WTC11 (cell line): ENCODE measurements around the gene TMEM235. TPM values are rescaled to one million over a fixed set of nuclear protein-coding genes. Genes with fewer than 3 reads are reported as not detected.
A peak's percentile ranks its signal among the peaks of the same experiment; 100 is the strongest.

Experiments used
- ATAC-seq: fragments of 200-7000 bp; cut with Tn5 transposase; 2 replicates; pipeline ENCODE4 v1.10.0; 2021; ENCODE audit warnings: mild to moderate bottlenecking, moderate library complexity
- CTCF ChIA-PET: fragments of 300-600 bp; sonication (Branson Sonifier 250); formaldehyde crosslinking; loops from one replicate; lab custom pipeline; 2021; ENCODE audit warnings: antibody characterized with exemption; lab: Charles Lee
- POLR2A ChIA-PET: fragments of 350-600 bp; sonication (Branson Sonifier 250); formaldehyde crosslinking; loops from one replicate; lab custom pipeline; 2021; ENCODE audit warnings: antibody characterized with exemption; lab: Charles Lee
- DNase-seq: peaks from one replicate; pipeline ENCODE4 v3.0.0; 2021; ENCODE audit warnings: low spot score
- H3K27ac Mint-ChIP-seq: 2 replicates; pipeline ENCODE4 v1.8.0; 2021; ENCODE audit warnings: mixed read lengths
- H3K27me3 Mint-ChIP-seq: 2 replicates; pipeline ENCODE4 v1.8.0; 2021; ENCODE audit warnings: low read depth, mild to moderate bottlenecking, moderate library complexity, mixed read lengths
- H3K36me3 Mint-ChIP-seq: 2 replicates; pipeline ENCODE4 v1.8.0; 2021; ENCODE audit warnings: mixed read lengths
- H3K4me1 Mint-ChIP-seq: 2 replicates; pipeline ENCODE4 v1.8.0; 2022; ENCODE audit warnings: mixed read lengths
- H3K4me3 Mint-ChIP-seq: 2 replicates; pipeline ENCODE4 v1.8.0; 2021; ENCODE audit warnings: mild to moderate bottlenecking, moderate library complexity, mixed read lengths
- H3K9me3 Mint-ChIP-seq: 2 replicates; pipeline ENCODE4 v1.8.0; 2021; ENCODE audit warnings: mixed read lengths
- CREM ChIP-seq: sonication (generic); formaldehyde crosslinking; IDR thresholded peaks from 2 replicates; pipeline ENCODE4 v1.8.1; 2022; ENCODE audit warnings: mild to moderate bottlenecking, missing genetic modification reagents, moderate library complexity
- ESRRA ChIP-seq: sonication (generic); formaldehyde crosslinking; IDR thresholded peaks from 2 replicates; pipeline ENCODE4 v1.8.1; 2022; ENCODE audit warnings: mild to moderate bottlenecking, missing genetic modification reagents, borderline replicate concordance
- MXD4 ChIP-seq: fragments of 250-450 bp; sonication (Bioruptor Pico); IDR thresholded peaks from 2 replicates; pipeline ENCODE4 v1.8.0; 2021; ENCODE audit warnings: mild to moderate bottlenecking, moderate library complexity, borderline replicate concordance
- NR1H2 ChIP-seq: sonication (generic); formaldehyde crosslinking; IDR thresholded peaks from 2 replicates; pipeline ENCODE4 v1.9.0; 2021; ENCODE audit warnings: mild to moderate bottlenecking, moderate library complexity, missing genetic modification reagents
- PRRX2 ChIP-seq: fragments of 250-450 bp; sonication (Bioruptor Pico); IDR thresholded peaks from 2 replicates; pipeline ENCODE4 v1.8.0; 2021; ENCODE audit warnings: mild to moderate bottlenecking
- TEAD4 ChIP-seq: sonication (generic); formaldehyde crosslinking; IDR thresholded peaks from 2 replicates; pipeline ENCODE4 v1.8.0; 2022; ENCODE audit warnings: mild to moderate bottlenecking, missing genetic modification reagents
- ZBTB21 ChIP-seq: sonication (generic); formaldehyde crosslinking; IDR thresholded peaks from 2 replicates; pipeline ENCODE4 v1.8.1; 2023; ENCODE audit warnings: mild to moderate bottlenecking, missing genetic modification reagents, borderline replicate concordance
- ZNF317 ChIP-seq: sonication (generic); formaldehyde crosslinking; IDR thresholded peaks from 2 replicates; pipeline ENCODE4 v1.8.1; 2023; ENCODE audit warnings: low read depth, mild to moderate bottlenecking, moderate library complexity, missing genetic modification reagents, borderline replicate concordance
- ZNF671 ChIP-seq: fragments of 250-450 bp; sonication (Bioruptor Pico); IDR thresholded peaks from 2 replicates; pipeline ENCODE4 v1.8.0; 2021; ENCODE audit warnings: mild to moderate bottlenecking
- total RNA-seq: library from RNA; stranded (reverse); gene quantifications from 3 replicates; pipeline ENCODE4 v1.2.3, GENCODE V29; 2021
- TF ChIP-seq, protein P1 (sequence below): sonication (generic); formaldehyde crosslinking; IDR thresholded peaks from 2 replicates; pipeline ENCODE4 v1.8.1; 2023; ENCODE audit warnings: mild to moderate bottlenecking, missing genetic modification reagents, borderline replicate concordance
- TF ChIP-seq, protein P2 (sequence below): fragments of 250-450 bp; sonication (Bioruptor Pico); IDR thresholded peaks from 2 replicates; pipeline ENCODE4 v2.1.2; 2022; ENCODE audit warnings: mild to moderate bottlenecking, moderate library complexity
- TF ChIP-seq, protein P3 (sequence below): sonication (generic); formaldehyde crosslinking; IDR thresholded peaks from 2 replicates; pipeline ENCODE4 v1.8.1; 2023; ENCODE audit warnings: mild to moderate bottlenecking, missing genetic modification reagents, moderate library complexity
- TF ChIP-seq, protein P4 (sequence below): fragments of 250-450 bp; sonication (Bioruptor Pico); IDR thresholded peaks from 2 replicates; pipeline ENCODE4 v1.9.0; 2021; ENCODE audit warnings: mild to moderate bottlenecking
- TF ChIP-seq, protein P5 (sequence below): sonication (generic); formaldehyde crosslinking; IDR thresholded peaks from 2 replicates; pipeline ENCODE4 v1.8.0; 2022; ENCODE audit warnings: mild to moderate bottlenecking, missing genetic modification reagents

Gene TMEM235
- total RNA-seq, 1 experiment from 2014 or later: 0.24 TPM

DNA sequence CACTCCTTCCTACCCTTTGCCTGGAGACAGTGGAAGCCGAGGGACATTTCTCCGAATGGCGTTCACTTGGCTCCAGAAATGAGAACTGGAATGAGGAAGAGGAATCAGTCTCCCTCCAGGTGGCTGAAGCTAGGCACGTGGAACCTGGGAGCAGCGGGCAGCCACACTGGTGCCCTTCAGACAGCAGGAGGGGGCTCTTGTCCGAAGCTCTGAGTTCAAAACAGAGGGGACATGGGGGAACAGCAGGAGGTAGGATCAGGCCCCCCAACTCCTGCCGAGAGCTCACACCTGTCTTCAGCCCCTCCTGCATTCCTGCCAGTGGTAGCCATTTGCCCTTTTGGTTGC is 41.5 kb downstream of the TMEM235 start:
- CTCF ChIA-PET: interaction anchor here (1.8 to 3.2 kb wide), 2 partner anchors 16 to 22 kb away, joined by 6 to 12 read pairs; no protein-coding TSS in a partner anchor
- POLR2A ChIA-PET: interaction anchor here (0.9 to 1.0 kb wide), 2 partner anchors 9 to 19 kb away, joined by 3 read pairs; no protein-coding TSS in a partner anchor
- Mint-ChIP-seq H3K36me3 (no peaks in the 10 kb centered on the region), H3K4me3 (no peak overlapping the region), H3K9me3 (no peaks in the 10 kb centered on the region), H3K27ac (peak overlapping the region; percentile 53), H3K27me3 (peaks cover 2% of the 10 kb centered on the region; the same call in 1 of the 2 replicates), H3K4me1 (peaks cover 45% of the 10 kb centered on the region)
- DNase-seq (no peak), ATAC-seq (no peak)
- TF ChIP-seq CREM (CRISPR knock-in tag): no peak
- TF ChIP-seq ESRRA (CRISPR knock-in tag): no peak
- no peak for TF ChIP-seq ZNF317 (CRISPR knock-in tag)
- TF ChIP-seq, protein P1, sequence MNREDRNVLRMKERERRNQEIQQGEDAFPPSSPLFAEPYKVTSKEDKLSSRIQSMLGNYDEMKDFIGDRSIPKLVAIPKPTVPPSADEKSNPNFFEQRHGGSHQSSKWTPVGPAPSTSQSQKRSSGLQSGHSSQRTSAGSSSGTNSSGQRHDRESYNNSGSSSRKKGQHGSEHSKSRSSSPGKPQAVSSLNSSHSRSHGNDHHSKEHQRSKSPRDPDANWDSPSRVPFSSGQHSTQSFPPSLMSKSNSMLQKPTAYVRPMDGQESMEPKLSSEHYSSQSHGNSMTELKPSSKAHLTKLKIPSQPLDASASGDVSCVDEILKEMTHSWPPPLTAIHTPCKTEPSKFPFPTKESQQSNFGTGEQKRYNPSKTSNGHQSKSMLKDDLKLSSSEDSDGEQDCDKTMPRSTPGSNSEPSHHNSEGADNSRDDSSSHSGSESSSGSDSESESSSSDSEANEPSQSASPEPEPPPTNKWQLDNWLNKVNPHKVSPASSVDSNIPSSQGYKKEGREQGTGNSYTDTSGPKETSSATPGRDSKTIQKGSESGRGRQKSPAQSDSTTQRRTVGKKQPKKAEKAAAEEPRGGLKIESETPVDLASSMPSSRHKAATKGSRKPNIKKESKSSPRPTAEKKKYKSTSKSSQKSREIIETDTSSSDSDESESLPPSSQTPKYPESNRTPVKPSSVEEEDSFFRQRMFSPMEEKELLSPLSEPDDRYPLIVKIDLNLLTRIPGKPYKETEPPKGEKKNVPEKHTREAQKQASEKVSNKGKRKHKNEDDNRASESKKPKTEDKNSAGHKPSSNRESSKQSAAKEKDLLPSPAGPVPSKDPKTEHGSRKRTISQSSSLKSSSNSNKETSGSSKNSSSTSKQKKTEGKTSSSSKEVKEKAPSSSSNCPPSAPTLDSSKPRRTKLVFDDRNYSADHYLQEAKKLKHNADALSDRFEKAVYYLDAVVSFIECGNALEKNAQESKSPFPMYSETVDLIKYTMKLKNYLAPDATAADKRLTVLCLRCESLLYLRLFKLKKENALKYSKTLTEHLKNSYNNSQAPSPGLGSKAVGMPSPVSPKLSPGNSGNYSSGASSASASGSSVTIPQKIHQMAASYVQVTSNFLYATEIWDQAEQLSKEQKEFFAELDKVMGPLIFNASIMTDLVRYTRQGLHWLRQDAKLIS (CRISPR knock-in tag): no peak
- no peak for TF ChIP-seq ZBTB21 (CRISPR knock-in tag)
- TF ChIP-seq, protein P2, sequence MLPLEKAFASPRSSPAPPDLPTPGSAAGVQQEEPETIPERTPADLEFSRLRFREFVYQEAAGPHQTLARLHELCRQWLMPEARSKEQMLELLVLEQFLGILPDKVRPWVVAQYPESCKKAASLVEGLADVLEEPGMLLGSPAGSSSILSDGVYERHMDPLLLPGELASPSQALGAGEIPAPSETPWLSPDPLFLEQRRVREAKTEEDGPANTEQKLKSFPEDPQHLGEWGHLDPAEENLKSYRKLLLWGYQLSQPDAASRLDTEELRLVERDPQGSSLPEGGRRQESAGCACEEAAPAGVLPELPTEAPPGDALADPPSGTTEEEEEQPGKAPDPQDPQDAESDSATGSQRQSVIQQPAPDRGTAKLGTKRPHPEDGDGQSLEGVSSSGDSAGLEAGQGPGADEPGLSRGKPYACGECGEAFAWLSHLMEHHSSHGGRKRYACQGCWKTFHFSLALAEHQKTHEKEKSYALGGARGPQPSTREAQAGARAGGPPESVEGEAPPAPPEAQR (CRISPR knock-in tag): no peak
- no peak for TF ChIP-seq PRRX2 (CRISPR knock-in tag)
- no peak for TF ChIP-seq ZNF671 (CRISPR knock-in tag)
- TF ChIP-seq, protein P3, sequence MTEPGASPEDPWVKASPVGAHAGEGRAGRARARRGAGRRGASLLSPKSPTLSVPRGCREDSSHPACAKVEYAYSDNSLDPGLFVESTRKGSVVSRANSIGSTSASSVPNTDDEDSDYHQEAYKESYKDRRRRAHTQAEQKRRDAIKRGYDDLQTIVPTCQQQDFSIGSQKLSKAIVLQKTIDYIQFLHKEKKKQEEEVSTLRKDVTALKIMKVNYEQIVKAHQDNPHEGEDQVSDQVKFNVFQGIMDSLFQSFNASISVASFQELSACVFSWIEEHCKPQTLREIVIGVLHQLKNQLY (CRISPR knock-in tag): no peak
- TF ChIP-seq, all 79 proteins: peak for 0

DNA sequence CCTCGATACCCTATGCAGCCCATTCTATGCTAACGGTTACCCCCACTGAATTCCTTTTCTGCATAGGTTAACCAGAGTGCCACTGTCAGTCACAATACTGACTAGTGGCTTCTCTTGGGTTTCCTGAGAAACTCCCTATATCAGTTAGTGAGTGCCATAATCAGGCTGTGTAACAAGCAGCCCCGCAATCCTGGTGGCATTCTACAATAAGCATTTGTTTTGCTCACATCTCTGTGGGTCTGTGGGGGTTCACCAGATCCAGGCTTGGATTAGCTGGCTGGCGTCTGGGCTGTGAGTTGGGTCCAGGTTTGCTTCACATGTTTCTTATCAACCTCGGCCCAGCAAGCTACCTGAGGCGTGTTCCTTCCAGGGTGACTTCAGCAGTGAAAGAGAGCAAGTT is 42.4 kb downstream of the TMEM235 start:
- no peak for TF ChIP-seq NR1H2 (CRISPR knock-in tag)
- TF ChIP-seq, protein P4, sequence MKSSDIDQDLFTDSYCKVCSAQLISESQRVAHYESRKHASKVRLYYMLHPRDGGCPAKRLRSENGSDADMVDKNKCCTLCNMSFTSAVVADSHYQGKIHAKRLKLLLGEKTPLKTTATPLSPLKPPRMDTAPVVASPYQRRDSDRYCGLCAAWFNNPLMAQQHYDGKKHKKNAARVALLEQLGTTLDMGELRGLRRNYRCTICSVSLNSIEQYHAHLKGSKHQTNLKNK (CRISPR knock-in tag): no peak
- TF ChIP-seq, protein P5, sequence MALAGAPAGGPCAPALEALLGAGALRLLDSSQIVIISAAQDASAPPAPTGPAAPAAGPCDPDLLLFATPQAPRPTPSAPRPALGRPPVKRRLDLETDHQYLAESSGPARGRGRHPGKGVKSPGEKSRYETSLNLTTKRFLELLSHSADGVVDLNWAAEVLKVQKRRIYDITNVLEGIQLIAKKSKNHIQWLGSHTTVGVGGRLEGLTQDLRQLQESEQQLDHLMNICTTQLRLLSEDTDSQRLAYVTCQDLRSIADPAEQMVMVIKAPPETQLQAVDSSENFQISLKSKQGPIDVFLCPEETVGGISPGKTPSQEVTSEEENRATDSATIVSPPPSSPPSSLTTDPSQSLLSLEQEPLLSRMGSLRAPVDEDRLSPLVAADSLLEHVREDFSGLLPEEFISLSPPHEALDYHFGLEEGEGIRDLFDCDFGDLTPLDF (CRISPR knock-in tag): no peak
- TF ChIP-seq MXD4: no peak
- ATAC-seq: no peak
- H3K9me3 Mint-ChIP-seq: no peaks in the 10 kb centered on the region
- ChIA-PET CTCF (interaction anchor here (3.2 kb wide), 1 partner anchor 23 kb away, joined by 12 read pairs; no protein-coding TSS in a partner anchor), POLR2A (no interaction called here)
- no peak overlapping the region for H3K27ac Mint-ChIP-seq
- H3K4me1 Mint-ChIP-seq: peaks cover 40% of the 10 kb centered on the region
- H3K36me3 Mint-ChIP-seq: no peaks in the 10 kb centered on the region
- no peak overlapping the region for H3K4me3 Mint-ChIP-seq
- no peaks in the 10 kb centered on the region for H3K27me3 Mint-ChIP-seq
- DNase-seq: no peak

DNA sequence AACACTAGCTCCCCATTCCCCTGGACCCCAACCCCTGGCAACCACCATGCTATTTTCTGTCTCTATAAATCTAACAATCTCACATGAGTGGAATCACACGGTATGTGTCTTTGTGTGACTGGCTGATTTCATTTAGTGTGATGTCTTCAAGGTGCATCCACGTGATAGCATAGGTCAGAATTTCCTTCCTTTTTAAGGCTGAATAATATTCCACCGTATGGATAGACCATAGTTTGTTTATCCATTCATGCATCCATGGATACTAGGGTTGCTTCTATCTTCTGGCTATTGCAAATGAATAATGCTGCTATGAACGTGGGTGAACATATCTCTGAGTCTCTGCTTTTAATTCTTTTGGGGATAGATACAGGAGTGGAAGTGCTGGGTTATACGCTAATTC is 43.9 kb downstream of the TMEM235 start:
- ATAC-seq (no peak), DNase-seq (no peak)
- Mint-ChIP-seq H3K27me3 (no peaks in the 10 kb centered on the region), H3K27ac (no peak overlapping the region), H3K4me1 (peaks cover 34% of the 10 kb centered on the region), H3K4me3 (no peak overlapping the region), H3K9me3 (no peaks in the 10 kb centered on the region)
- POLR2A ChIA-PET: no interaction called here
- TF ChIP-seq TEAD4: no peak
- TF ChIP-seq, all 79 proteins: peak for 0
- no peaks in the 10 kb centered on the region for H3K36me3 Mint-ChIP-seq
- CTCF ChIA-PET: interaction anchor here (3.2 kb wide), 1 partner anchor 25 kb away, joined by 12 read pairs; no protein-coding TSS in a partner anchor
